ENCODE data around the gene MYO1F. TPM values are rescaled to one million over a fixed set of nuclear protein-coding genes. Genes with fewer than 3 reads are reported as not detected.
"Not testable (repeated sequence)": the region's sequence is repeated elsewhere in the genome, so short reads cannot be mapped to it uniquely, and the experiment has no call there.

Gene MYO1F
- total RNA-seq, 2 donors from 2014 or later = 5.4 to 12.1 TPM

GRCh38 chr19:8573316-8573715 lies 3.9 kb downstream of the MYO1F start:
- ATAC-seq = no peak

GRCh38 chr19:8571006-8571411 lies 6.2 kb downstream of the MYO1F start:
- ATAC-seq = peak; percentile 57
- intact Hi-C loops (cut with DNase I, micrococcal nuclease) = no loop called here

More at GRCh38 chr19:8573316-8573715, 3.9 kb downstream of the MYO1F start:
- intact Hi-C loops (cut with DNase I, micrococcal nuclease) = no loop called here
- no peak for DNase-seq

GRCh38 chr19:8569066-8569771 lies 8.0 kb downstream of the MYO1F start:
- peak; percentile 44 for ATAC-seq
- intact Hi-C loops (cut with DNase I, micrococcal nuclease) = no loop called here
- DNase-seq = peak; percentile 19 to 66

More at GRCh38 chr19:8571006-8571411, 6.2 kb downstream of the MYO1F start:
- DNase-seq = peak in 1 of 2 donors; percentile 35

GRCh38 chr19:8567522-8568172 lies 9.6 kb downstream of the MYO1F start:
- intact Hi-C loops (cut with DNase I, micrococcal nuclease) = no loop called here
- ATAC-seq (no peak), DNase-seq (peak in 1 of 2 donors; percentile 56)

- intact Hi-C loops (cut with DNase I, micrococcal nuclease) = no loop called here
- ATAC-seq = no peak
- DNase-seq = no peak
Measured at GRCh38 chr19:8566855-8567254, 10.4 kb downstream of the MYO1F start.

GRCh38 chr19:8564866-8565265 lies 12.4 kb downstream of the MYO1F start:
- ATAC-seq; intact Hi-C loops (cut with DNase I, micrococcal nuclease); DNase-seq: not testable (repeated sequence)

GRCh38 chr19:8561075-8561764 lies 16.0 kb downstream of the MYO1F start:
- DNase-seq (no peak), ATAC-seq (no peak)
- intact Hi-C loops (cut with DNase I, micrococcal nuclease) = no loop called here

- DNase-seq = no peak
- no peak for ATAC-seq
- intact Hi-C loops (cut with DNase I, micrococcal nuclease) = no loop called here
Measured at GRCh38 chr19:8558325-8558724, 18.9 kb downstream of the MYO1F start.

GRCh38 chr19:8557642-8558238 lies 19.5 kb downstream of the MYO1F start:
- no peak for DNase-seq
- intact Hi-C loops (cut with DNase I, micrococcal nuclease) = no loop called here
- no peak for ATAC-seq

GRCh38 chr19:8553729-8554128 lies 23.5 kb downstream of the MYO1F start:
- DNase-seq; ATAC-seq; intact Hi-C loops (cut with DNase I, micrococcal nuclease): not testable (repeated sequence)

GRCh38 chr19:8552810-8553209 lies 24.4 kb downstream of the MYO1F start:
- peak; percentile 75 for ATAC-seq
- intact Hi-C loops (cut with DNase I, micrococcal nuclease) = no loop called here
- DNase-seq = no peak

- intact Hi-C loops (cut with DNase I, micrococcal nuclease) = no loop called here
- no peak for ATAC-seq
- DNase-seq = no peak
Measured at GRCh38 chr19:8550070-8550469, 27.2 kb downstream of the MYO1F start.

- ATAC-seq = no peak
- intact Hi-C loops (cut with DNase I, micrococcal nuclease) = no loop called here
Measured at GRCh38 chr19:8545743-8546142, 31.5 kb downstream of the MYO1F start.

GRCh38 chr19:8544168-8544567 lies 33.1 kb downstream of the MYO1F start:
- ATAC-seq = no peak

More at GRCh38 chr19:8545743-8546142, 31.5 kb downstream of the MYO1F start:
- no peak for DNase-seq

GRCh38 chr19:8539621-8540149 lies 37.6 kb downstream of the MYO1F start:
- ATAC-seq (no peak), DNase-seq (no peak)
- intact Hi-C loops (cut with DNase I, micrococcal nuclease) = no loop called here

More at GRCh38 chr19:8544168-8544567, 33.1 kb downstream of the MYO1F start:
- no peak for DNase-seq
- intact Hi-C loops (cut with DNase I, micrococcal nuclease) = no loop called here

- no peak for DNase-seq
- intact Hi-C loops (cut with DNase I, micrococcal nuclease) = no loop called here
- no peak for ATAC-seq
Measured at GRCh38 chr19:8537099-8537498, 40.1 kb downstream of the MYO1F start.

- no peak for ATAC-seq
- no peak for DNase-seq
- intact Hi-C loops (cut with DNase I, micrococcal nuclease) = no loop called here
Measured at GRCh38 chr19:8536282-8536681, 41.0 kb downstream of the MYO1F start.

GRCh38 chr19:8532225-8532624 lies 45.0 kb downstream of the MYO1F start:
- intact Hi-C loops (cut with DNase I, micrococcal nuclease) = no loop called here
- no peak for DNase-seq
- ATAC-seq = peak; percentile 63

GRCh38 chr19:8531470-8531869 lies 45.8 kb downstream of the MYO1F start:
- intact Hi-C loops (cut with DNase I, micrococcal nuclease) = no loop called here
- DNase-seq = no peak
- no peak for ATAC-seq
